NCI-H1092 (cell line): Measurements from ENCODE around the gene CCDC60.
"Not testable (repeated sequence)": the region's sequence is repeated elsewhere in the genome, so short reads cannot be mapped to it uniquely, and the experiment has no call there.

Experiments
- DNase-seq: peaks from one replicate; lab custom pipeline; 2025; lab: John Stamatoyannopoulos, UW

CCDC60 gene

DNA sequence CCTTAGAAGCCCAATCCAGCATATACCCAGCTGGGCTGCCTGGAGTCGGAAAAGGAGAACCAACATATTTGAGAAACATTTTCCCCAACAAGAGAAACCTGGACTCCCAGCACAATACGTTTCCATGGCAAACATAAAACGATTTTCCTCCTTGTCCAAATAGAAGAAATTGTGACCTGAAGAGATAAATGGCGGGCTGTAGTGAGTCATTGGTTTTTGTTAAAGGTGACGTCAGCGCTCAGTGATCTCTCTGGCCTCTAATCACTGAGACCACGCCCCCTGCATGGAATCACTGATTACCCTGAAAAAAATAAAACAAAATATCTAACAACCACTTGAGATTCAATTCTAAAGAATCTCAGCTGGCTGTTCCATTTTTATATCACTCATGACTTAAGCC lies 6.0 kb downstream of the CCDC60 start:
- no peak for DNase-seq

DNA sequence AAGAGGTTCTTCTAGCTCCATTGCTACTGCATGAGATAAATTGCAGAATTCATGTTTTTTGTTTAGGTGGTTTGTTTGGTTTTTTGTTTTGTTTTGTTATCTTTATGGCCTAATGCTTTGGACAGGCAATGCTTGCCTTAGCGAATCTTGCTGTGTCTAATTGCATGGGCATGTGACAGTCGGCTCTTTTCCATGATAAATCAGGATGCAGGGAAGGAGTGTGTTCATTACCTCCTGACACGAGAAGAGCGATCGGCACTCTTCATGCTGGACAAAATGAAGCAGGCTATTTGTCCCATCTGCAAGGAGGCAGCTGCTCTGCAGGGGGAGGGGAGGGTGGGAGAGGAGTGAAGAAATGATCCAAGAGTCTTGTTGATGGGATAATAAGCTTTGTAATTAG lies 6.5 kb downstream of the CCDC60 start:
- no peak for DNase-seq

DNA sequence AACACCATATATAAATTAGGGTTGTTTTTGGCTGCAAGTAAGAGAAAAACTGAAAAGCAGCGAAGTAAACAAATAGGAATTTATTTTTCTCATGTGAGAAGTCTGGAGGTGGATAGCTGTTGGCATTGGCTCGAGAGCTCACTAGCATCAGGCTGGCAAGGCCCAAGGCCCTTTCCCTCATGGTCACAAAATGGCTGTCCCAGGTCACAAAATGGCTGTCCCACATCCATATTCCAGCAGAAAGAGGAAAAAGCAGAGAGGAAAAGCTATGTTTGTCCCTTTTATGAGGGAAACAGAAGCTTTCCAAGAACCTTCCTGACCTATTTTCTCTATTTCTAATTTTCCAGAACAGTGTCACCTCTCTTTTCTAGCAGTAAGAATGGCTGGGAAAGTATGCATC lies 7.5 kb downstream of the CCDC60 start:
- DNase-seq = no peak

DNA sequence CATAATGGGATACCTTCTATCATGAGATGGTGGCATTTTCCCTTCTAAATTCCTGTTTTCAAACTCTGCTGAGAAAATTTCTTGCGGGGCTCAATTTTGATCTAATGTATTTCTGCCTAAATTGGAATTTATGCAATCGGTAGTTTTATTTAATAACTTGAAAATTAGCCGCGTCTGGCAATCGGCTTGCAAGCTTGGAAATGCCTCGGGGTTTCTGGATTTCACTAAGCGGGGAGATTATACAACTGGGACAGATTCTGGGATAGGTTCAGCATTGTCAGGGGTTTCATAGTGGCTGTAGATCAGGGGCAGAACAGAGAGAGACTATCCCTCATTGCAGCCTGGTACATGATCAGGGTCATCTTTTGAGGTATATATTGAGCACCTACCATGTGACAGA lies 8.6 kb downstream of the CCDC60 start:
- DNase-seq = no peak

DNA sequence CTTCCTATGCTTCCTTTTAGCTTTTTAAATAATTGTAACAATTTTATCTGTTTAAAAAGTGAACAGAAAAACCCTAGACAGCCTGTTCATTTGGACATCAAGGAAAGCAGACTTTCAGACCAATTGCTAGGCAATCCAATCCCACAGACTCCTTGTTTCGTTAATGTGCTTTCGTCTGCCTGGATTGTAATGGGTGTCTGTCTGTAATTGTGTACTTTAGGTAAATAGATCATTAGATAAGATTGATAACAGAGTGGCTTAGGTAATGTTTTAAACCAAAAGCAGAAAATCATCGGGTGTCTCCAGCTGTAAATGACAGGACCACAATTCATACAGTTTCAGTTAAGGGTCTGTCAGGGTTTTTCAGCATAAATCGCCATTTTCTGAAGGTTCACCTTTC lies 19.6 kb downstream of the CCDC60 start:
- peak; percentile 40 for DNase-seq

DNA sequence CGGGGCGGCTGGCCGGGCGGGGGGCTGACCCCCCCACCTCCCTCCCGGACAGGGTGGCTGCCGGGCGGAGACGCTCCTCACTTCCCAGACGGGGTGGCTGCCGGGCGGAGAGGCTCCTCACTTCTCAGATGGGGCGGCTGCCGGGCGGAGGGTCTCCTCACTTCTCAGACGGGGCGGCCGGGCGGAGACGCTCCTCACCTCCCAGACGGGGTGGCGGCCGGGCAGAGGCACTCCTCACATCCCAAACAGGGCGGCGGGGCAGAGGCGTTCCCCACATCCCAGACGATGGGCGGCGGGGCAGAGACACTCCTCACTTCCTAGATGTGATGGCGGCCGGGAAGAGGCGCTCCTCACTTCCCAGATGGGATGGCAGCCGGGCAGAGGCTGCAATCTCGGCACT lies 25.8 kb downstream of the CCDC60 start:
- DNase-seq = not testable (repeated sequence)

DNA sequence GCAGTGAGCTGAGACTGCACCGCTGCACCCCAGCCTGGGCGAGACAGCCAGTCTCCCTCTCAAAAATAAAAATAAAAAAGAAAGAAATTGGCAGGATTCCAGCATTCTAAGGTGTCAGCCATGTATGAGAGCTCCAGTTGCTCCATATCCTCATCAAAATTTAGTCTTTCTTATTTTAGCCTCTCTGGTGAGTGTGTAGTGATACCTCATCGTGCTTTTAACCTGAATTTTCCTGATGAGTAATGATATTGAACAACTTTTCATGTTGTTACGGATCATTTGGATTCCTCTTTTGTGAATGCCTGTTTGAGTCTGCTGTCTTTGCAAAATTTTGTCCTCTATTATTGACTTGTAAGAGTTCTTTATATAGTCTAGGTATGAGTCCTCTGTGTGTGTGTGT lies 28.5 kb downstream of the CCDC60 start:
- no peak for DNase-seq

DNA sequence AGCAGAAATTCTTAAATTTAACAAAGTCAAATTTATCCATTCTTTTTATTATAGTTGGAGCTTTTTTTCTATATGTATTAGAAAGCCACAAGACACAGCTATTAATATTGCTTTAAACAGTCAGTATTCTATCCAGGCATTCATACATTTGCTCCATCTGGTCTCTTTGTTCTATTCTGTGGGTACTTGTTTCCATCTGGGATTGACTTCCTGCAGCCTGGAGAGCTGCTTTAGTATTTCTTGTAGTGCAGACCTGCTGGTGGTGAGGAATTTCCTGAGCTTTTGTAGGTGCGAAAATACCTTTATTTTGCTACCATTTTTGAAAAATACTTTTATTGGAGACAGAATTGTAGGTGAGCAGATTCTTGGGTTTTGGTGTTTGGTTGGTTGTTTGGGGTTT lies 29.0 kb downstream of the CCDC60 start:
- DNase-seq = no peak

DNA sequence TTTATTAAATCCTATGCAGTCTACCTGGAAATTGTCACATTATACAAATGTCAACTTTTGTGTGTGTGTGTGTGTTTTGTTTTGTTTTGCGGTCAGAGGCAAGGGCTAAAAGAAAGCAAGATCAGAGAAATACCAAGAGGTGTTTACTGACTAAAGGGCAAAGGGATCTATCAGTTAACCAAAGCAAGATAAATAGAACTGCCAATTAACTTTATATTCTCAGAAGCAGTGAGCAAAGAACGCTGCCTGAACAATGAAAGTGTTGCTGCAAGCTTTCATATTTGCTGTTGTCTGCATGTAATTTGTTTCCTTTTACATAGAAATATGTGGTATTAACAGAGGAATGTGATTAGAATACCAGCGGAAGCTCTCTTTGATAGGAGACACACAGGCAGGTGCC lies 30.9 kb downstream of the CCDC60 start:
- no peak for DNase-seq

DNA sequence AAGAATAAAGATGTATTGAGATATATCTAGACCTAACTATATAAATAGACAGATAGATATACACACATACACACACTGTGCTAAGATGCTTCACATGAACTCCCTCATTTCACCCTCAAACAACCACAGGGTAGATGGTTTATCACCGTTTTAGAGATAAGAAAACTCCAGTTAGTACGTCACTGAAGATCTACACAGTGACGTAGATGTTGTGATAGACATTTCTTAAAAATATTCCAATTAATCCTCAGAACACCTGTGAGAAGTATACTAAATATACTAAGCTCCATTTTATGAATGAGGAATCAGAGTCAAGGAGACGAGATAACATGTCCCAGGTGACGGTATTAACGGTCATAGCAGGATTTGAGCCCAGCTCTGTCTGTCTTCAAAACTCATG lies 31.5 kb downstream of the CCDC60 start:
- no peak for DNase-seq

DNA sequence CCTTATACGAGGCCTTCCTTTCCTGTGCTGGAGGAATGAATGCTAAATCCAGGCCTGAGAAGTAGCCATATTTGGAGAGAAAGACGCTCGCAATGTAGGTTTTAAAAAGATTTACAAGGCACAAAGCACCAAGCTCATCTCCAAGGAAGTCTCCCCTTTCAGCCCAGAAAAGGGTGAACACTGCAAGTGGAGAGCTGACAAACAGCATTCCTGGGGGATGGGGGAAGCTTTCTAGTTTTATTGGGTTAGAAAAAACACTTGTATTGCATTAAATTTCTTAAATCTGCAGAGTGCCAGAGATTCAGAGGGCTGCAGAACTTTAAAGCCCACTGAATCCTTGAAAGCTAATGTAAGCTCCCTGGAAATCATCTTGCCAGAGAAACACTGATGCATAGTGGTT lies 34.6 kb downstream of the CCDC60 start:
- DNase-seq = no peak

DNA sequence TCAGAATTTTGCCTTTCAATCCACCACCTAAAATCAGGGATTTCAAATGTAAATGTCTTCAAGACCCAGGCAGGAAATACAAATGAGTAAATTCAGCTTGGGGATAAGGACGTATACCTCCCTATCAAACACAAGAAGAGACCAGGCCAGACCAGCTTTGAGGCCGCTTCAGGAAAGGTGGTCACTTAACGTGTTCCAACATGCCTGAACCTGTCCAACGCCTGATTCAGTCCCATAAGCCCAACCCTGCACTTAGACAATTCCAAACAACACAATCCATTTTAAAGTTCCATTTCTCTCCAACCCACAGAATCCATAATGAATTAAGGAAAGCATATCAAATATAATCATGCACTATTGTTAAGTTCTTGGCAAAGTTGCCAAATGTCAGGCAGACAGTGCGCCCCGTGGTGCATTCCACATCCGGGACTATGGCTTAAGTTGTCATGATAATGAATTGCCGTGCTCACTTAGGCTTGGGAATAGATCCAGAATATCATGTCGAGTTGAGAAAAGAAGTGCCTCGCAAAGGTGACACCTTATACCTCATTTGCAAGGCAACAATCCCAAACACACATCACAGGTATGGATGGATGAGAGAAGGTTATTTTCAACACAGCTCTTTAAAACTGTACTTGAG lies 35.5 kb downstream of the CCDC60 start:
- no peak for DNase-seq

DNA sequence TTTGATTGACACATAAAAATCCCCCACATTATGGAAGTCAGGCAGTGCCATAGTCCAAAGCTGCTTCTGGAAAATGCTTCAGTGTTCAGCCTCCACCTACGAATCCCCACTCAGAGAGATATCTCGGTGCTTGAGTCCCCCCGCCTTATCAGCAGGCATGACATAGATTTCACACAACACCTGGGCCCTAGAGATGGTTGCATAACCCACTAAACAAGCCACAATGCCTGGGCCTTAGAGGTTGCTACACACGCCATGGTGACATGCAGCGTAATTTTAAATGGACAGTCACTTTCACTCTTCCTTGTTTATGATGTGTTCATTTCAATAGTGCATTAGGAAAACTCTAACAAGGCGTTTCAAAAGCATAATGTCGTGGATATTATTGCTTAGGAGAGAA lies 38.0 kb downstream of the CCDC60 start:
- no peak for DNase-seq

DNA sequence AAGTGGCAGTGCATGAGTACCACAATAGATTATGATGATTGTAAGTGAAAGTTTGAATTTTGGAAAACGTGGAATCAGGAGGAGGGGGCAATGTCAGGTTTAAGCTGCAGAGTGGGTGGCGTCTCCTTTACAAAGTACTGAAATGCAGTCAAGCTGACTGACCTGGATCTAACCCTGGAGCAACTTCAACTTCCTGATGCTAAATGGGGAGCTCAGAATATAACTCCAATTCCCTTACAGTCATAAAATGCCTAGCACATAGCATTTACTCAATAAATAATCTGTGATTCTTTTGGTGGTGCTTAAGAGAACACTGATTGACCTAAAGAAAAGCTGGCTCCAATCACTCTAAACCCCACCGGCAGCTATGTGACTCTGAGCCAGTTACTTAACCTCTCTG lies 38.5 kb downstream of the CCDC60 start:
- DNase-seq = no peak

DNA sequence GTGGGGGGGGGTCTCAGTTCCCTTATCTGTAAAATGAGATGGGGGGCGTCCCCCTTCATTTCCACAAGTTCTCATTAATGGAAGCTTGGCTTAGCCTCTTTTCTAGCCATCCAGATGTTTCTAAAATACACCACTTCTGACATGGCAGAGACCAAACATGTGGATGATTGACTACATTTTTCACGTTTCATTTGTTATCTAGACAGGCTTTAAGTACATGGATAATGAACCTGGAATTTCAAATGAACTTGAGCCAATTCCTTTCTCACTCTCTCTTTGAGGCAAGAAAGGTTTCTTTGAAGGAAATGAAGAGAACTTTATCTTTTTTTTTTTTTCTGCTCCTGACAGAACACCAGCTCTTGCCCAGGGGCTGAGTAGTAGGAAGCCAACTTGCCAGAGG lies 39.1 kb downstream of the CCDC60 start:
- no peak for DNase-seq

DNA sequence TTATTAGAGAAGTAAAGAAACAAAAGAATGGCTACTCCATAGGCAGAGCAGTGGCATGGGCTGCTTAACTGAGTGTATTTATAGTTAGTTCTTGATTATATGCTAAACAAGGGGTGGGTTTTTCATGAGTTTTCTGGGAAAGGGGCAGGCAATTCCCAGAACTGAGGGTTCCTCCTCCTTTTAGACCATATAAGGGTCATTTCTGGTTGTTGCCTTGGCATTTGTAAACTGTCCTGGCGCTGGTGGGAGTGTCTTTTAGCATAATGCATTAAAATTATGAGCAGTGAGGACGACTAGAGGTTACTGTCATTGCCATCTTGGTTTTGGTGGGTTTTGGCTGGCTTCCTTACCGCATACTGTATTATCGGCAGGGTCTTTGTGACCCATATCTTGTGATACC lies 40.1 kb downstream of the CCDC60 start:
- DNase-seq = no peak

DNA sequence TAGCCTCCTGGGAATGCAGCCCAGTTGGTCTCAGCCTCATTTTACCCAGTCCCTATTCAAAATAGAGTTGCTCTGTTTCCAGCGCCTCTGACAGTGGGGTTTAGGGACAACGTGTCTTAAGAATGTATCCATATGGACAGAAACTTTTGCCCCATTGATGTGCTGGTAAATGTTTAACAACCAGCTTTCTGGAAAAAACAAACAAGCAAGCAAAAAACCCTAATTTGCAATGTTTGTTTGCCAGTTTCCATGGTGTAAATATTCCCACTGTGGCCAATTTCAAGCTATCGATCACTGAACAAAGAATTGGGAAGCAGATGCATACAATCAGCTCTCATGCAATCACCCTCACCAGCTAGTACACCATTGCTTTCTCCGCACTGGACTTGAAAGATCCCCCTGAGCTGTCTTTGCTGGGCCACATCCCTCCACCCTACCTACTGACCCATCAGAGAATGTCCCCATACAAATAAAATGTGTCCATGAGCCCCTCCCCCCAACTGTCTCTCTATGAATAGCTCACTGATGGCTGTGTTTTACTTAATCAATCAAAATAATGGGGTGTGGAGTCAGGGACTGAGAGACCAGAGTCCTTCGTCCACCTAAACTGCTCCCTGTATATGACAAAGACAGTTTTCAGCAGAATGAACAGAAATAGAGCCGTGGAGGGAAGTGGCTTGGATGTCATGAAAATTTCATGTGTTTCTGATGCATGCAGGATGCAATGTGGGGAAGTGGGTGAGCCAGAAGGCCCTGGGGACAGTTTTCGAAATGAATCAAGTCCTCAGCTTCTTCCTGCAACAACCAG lies 40.8 kb downstream of the CCDC60 start:
- DNase-seq = no peak

DNA sequence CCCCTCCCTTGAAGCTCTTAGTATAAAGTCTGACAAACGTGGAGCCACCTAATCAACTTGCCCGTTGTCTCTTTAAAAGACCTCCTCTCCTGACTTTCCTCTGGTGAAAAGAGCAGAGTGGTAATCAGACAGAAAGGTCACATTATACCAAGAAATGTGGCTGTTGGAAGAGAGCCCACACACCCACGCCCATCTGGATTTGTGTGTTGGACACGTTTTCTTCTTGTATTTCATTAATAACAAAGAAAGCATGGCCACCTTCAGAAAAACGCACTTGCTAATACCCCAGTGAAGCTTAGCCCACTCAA lies 41.3 kb downstream of the CCDC60 start:
- DNase-seq = no peak

DNA sequence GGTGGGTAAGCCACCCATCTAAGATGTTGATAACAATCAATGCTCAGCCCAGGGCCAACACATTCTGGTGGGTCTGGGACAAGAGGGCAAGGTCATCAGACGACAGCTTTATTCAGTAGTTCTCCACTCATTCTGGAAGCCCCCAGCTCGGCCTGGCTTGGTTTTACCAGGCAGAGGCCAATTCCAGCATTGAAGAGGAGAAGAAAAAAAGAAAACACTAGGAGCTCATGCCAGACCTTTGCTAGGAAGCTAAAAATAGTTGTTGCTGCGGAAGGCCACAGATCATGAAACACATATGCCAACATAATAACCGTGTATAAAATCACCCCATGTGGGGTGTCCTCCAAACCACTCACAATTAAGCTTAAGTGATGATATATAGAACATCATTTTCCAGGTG lies 44.4 kb downstream of the CCDC60 start:
- DNase-seq = peak; percentile 35

DNA sequence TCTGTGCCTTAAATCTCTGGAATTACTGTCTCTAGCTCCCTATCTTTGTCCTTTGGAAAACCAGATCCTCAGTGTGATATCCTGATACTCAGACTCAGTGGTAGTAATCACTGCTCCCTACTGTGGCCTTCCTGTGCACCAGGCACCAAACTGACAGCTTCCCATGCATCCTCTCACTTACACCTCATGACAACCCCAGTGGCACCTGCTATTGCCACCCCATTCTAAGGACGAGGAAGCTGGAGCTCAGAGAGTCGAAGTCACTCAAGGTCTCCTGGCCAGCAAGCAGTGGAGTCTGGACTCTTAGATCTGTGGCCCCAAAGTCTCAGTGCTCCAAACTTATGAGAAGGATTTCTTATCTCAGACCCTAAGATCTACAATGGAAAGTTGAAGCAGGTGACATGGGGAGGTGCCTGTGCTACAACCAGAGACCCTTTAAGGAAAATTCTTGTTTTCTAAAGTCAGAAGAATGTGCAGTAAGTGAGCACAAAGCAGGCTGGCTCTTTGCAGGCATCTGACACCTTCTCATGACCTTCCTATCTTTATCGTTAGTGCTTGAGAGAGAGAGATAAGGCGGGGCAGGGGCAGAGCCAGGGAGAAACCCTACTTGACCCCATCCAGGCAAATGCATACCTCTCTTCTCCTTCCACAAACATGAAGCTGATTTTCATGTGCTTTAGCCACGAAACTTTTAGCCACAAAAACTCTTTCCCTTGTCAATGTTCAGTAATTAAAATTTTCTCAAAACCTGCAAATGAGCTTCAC lies 47.1 kb downstream of the CCDC60 start:
- no peak for DNase-seq

DNA sequence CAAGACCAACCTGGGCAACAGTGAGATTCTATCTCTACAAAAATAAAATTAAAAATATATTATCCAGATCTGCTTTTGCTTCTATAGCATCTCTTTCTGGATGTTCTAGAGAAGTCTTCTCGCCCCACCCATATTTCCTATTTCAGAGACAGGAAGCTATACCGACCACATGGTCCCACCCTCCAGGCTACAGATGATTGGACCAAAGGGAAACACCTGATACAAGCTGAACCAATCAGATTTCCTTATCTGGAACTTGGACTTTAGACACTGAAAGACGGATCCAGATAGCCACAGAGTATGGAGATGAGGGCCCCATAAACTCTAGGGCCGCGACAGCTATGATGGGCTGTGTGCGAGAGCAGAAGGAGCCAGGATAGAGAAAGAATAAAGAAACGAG lies 48.7 kb downstream of the CCDC60 start:
- no peak for DNase-seq

DNA sequence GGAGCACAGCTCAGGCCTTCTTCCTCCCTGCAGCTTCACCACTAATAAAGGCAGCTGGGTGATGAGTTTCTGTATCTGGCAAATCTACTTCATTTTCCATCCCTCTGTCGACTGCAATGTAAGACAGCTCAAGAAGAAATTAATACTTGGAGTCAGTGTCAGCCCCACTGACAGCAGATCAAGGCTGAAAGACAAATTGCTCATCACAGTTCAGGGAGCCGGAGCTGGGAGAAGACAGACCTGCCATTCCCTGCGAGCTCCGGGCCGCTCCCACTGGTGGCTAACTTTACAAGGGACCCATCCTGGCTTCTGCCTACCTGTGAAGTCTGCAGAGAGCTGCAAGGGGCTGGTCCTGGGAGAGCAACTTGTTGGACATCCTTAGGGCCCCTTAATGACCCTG lies 49.8 kb downstream of the CCDC60 start:
- DNase-seq = no peak

DNA sequence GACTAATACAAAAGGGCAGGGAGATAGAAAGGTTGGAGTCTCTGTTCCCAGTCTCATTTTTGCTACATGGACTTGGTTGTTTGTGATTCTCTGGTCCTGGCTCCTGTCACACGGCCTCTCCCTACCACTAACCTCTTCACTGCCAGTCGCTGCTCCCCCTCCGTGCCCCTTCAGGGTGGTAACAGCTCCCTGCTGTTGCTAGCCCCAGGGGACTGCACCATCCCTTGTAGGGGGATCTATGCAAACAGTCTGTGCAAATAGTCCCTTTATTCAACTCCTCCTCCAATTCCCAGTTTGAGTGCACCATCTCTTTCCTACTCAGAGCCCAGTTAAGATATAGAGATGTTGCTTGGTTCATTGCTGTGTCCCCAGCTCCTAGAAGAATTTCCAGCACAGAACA lies 51.1 kb downstream of the CCDC60 start:
- DNase-seq = no peak
